Tibial nerve (tissue), 4 donors: ENCODE measurements around the gene TBX21.

Experiments used
- EP300 ChIP-seq, 2 donors: sonication (generic); formaldehyde crosslinking; IDR thresholded peaks; one replicate each; pipeline ENCODE4 v1.6.1; 2017; ENCODE audit warnings: antibody characterized with exemption in 2 of 2, mild to moderate bottlenecking in 1 of 2
- TF ChIP-seq, protein P1 (sequence below), 5 experiments: fragments of 200-600 bp in 3 of 5; fragments of 450-650 bp in 2 of 5; sonication (generic) in 3 of 5; IDR thresholded peaks; one replicate each; pipeline ENCODE4 v1.5.1; 2016 to 2019; ENCODE audit warnings: antibody characterized with exemption in 5 of 5, mild to moderate bottlenecking in 3 of 5, moderate library complexity in 2 of 5

DNA sequence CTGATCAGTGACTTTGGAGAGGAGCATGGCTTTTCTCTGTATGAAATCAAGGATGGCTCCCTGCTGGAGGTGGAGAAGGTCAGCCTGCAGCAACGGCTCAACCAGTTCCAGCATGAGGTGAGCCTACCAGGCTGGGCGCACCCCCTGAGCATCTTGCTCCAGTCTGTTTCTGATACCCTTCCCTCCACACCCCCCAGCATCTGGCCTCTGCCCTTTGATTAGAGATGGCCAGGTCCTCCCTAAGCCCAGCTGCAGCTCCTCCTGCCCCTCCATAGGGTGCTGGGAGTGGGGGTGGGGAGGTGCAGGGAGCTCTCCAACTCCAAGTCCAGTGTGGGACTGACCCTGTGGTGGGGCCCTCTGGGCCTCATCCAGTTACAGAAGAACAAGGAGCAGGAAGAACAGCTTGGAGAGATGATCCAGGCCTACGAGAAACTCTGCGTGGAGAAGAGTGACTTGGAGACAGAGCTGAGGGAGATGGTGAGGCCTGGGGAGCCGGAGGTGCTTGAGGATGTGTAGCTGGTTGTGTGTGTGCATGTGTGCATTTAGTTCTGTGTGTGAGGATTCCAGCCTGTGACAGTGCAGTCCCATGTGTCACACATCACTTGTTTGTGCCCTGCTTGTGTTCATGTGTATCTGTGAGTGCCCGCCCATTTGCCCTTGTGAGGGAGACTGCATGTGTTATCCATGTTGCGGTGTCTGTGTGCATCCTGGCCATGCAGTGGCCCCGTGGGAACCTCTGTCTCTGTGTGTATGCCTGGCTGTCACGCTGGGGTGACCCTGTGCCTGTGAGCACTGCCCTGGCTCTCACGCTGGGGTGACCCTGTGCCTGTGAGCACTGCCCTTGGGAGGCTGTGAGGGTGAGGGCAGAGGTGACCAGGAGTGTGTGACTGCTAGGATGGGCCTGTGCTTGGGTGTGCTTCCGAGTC, 36.1 kb upstream of the TBX21 start:
- TF ChIP-seq EP300 (IDR thresholded peaks at IDR 0.05): no peak
- TF ChIP-seq, protein P1, sequence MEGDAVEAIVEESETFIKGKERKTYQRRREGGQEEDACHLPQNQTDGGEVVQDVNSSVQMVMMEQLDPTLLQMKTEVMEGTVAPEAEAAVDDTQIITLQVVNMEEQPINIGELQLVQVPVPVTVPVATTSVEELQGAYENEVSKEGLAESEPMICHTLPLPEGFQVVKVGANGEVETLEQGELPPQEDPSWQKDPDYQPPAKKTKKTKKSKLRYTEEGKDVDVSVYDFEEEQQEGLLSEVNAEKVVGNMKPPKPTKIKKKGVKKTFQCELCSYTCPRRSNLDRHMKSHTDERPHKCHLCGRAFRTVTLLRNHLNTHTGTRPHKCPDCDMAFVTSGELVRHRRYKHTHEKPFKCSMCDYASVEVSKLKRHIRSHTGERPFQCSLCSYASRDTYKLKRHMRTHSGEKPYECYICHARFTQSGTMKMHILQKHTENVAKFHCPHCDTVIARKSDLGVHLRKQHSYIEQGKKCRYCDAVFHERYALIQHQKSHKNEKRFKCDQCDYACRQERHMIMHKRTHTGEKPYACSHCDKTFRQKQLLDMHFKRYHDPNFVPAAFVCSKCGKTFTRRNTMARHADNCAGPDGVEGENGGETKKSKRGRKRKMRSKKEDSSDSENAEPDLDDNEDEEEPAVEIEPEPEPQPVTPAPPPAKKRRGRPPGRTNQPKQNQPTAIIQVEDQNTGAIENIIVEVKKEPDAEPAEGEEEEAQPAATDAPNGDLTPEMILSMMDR (IDR thresholded peaks at IDR 0.05): no peak
